GM19099 (cell line): ENCODE results near the gene DCUN1D2.
A peak's percentile ranks its signal among the peaks of the same experiment; 100 is the strongest.

Source experiments
- POLR2A ChIP-seq: IDR thresholded peaks from 3 replicates; pipeline ENCODE4 v1.6.1; 2011; ENCODE audit warnings: low read depth; ENCODE audit not compliant: insufficient read length; ENCODE audit errors: extremely low read depth

DCUN1D2 gene

GRCh38 chr13:113490496-113491417 lies at the start of gene DCUN1D2:
Gene DCUN1D2, minus strand, starts transcription at chr13:113490711. Its CDS starts 42 bp downstream, at chr13:113490669.
- TF ChIP-seq POLR2A = peak; percentile 82

GRCh38 chr13:113539822-113540221 lies 49.3 kb upstream of the DCUN1D2 start:
- no peak for TF ChIP-seq POLR2A

DNA sequence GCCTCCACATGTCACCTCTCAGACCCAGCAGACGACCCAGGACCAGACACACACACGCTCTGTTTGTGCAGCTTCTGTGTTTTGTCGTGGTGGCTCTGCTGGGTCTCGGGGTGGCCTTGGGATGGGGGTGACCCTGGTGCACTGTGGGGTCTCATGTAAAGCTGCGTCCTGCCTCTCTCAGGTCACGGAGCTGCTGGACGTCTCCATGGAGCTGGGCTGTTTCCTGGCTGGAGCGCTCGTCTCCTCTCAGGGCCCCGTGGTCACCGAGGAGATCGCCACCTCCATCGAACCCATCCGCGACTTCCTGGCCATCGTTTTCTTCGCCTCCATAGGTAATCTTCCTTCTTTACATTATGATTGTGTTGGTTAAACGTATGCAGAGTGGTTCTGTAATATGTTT lies 48.7 kb upstream of the DCUN1D2 start:
- no peak for TF ChIP-seq POLR2A

GRCh38 chr13:113538689-113539058 lies 48.2 kb upstream of the DCUN1D2 start:
- TF ChIP-seq POLR2A = no peak

DNA sequence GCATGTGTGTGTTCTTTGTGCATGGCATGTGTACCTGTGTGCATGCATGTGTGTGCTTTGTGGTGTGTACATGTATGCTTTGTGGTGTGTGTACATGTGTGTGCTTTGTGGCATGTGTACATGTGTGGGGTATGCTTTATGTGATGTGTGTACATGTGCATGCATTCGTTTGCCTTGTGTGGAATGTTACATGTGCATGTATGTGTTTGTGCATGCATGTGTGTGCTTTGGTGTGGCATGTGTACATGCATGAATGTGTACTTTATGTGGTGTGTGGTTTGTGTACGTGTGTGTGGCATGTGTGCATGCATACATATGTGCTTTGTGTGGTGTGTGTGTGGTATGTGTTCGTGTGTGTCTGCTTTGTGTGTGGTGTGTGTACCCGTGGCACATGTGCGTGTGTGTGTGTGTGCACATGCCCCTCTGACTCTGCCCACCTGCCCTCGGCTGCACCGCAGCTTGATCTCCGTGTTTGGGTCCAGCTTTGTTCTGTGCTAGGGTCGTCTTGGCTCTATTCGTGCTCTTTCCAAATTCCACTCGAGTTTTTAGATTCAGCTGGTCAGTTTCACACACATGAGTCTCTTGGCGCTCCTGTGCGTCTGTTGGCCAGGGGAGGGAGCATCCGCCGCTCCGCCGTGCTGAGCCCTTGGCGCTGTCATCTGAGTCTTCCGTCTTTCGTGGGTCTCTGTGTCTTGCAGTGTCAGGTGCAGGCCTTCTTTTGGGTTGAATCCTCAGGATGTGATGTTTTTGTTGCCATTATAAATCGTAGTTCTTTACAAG lies 47.6 kb upstream of the DCUN1D2 start:
- TF ChIP-seq POLR2A = no peak

DNA sequence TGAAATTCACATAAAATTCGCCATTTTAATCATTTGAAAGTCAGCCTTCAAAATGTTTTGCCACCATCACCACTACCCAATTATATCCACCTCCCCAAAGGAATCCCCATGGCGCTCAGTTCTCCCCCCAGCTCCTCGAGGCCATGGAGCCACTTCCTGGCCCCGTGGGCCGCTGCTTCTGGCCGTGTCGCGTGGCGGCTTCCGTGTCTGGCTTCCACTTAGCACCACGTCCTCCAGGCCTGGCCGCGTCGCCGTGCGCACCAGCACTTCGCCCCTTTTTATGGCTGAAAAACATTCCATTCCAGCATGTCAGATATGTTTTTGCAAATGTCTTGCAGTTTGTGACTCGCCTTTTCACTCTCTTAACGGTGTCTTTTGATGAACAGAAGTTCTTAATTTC lies 46.7 kb upstream of the DCUN1D2 start:
- no peak for TF ChIP-seq POLR2A

GRCh38 chr13:113536461-113537110 lies 46.1 kb upstream of the DCUN1D2 start:
- TF ChIP-seq POLR2A = no peak

- TF ChIP-seq POLR2A = no peak
Measured at GRCh38 chr13:113535381-113535781, 44.9 kb upstream of the DCUN1D2 start.

DNA sequence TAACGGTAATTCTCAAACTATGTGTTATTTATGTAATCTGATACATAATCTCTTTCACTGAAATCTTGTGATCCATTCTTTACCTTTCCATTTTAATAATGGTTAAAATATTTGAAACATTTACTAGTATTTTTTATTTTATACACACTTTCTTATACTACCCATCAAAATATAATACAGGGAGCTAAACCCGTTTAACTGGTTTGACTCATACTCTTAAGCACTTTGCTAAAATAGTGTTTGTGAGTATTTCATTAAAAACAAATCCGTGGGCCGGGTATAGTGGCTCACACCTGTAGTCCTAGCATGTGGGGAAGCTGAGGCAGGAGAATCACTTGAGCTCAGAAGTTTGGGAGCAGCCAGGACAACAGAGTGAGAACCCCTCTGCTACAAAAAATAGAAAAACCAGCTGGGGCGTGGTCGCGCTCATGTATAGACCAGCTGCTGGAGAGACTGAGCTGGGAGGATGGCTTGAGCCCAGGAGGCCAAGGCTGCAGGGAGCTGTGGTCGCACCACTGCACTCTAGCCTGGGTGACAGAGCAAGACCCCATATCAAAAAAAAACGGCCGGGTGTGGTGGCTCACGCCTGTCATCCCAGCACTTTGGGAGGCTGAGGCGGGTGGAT lies 43.8 kb upstream of the DCUN1D2 start:
- TF ChIP-seq POLR2A = no peak

DNA sequence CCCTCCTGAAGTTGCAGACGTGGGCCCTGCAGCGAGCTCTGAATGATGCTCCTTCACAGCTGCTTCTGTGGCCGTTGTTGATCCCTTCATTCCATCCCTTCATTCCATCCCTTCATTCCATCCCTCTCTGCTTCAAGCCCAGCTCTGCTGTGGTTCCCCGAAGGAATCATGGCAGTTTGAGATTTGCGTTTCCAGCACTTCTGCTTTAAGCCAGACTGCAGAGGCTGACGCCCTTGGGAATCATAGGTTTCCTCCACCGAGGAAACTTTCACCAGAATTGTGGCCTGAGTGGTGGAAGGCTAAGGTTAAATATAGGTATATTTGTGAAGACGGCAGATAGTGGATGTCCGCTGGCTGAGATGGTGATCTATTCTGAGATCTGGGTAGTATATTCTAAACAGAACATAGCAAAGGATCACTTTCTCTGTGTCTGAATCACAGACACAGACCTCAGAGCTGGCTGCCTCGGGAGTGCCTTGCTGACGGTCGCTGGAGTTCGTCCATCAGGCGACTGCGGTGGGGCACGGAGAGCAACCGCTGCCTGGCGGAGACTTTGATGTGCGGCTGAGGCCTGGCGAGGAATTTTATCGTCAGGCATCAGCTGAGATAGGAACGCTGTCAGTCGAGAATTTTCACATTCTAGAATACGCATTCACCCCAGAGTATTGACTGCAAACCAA lies 42.8 kb upstream of the DCUN1D2 start:
- TF ChIP-seq POLR2A = no peak

DNA sequence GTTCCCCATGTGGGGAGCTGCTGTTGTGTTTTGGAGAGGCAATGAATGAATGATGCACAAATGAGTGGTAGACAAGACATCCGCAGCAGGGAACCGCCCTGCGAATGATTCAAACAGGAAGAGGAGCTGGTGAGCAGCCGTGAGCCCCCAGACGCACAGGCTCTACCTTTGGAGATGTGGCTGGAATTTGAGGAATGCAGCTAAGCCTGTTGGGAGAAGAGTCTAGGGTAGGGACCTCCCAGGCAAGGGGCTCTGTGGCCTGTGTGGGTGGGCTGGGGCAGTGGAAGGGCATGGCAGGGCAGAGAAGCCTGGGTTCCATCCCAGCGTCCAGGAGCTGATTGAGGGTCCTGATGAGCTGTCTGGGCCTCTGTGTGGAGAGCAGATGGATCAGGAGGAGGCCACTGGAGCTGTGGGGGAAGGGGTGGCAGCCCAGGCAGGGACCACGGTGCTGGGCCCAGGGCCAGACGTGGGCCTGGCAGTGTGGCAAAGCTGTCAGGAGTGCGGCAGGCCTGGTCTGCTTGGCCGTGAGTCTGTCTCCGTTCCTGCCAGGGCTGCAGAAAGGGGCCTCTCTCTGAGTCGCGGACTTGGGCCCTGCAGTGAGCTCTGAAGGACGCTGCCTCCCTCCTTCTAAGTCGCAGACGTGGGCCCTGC lies 41.8 kb upstream of the DCUN1D2 start:
- TF ChIP-seq POLR2A = no peak

DNA sequence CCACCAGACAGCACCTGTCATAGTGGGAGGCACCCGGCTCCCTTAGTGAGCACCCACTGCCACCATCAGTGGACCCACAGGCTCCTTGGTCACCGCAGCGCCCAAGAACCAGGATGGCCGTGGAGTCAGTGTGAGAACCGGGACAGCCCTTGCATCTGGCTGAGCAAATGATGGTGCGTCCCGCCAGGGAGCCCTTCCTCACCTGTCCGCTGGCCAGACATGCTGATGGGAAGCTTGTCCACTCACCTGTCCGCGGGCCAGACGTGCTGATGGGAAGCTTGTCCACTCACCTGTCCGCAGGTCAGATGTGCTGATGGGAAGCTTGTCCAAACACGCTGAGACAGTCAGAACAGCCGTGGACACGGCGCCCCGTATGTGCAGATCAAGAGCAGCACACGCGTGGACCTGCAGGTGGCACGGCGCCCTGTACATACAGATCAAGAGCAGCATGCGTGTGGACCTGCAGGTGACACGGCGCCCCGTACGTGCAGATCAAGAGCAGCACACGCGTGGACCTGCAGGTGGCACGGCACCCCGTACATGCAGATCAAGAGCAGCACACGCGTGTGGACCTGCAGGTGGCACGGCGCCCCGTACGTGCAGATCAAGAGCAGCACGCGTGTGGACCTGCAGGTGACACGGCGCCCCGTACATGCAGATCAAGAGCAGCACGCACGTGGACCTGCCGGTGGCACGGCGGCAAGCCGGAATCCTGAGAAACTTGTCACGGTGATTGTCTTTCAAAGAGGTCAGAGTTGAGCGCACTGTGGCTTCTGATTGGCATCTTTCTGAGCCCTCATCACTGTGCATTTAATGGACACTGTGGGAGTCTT lies 40.7 kb upstream of the DCUN1D2 start:
- no peak for TF ChIP-seq POLR2A

- TF ChIP-seq POLR2A = no peak
Measured at GRCh38 chr13:113528813-113529180, 38.3 kb upstream of the DCUN1D2 start.
